ENCODE measurements around the gene ARHGAP29. TPM values are rescaled to one million over a fixed set of nuclear protein-coding genes. Genes with fewer than 3 reads are reported as not detected.

ARHGAP29 gene
- total and polyA plus RNA-seq, 2 of the 8 experiments (the other 6 are each of a cell fraction or from before 2014, with no cell fraction given) = 0.57 to 3.2 TPM

DNA sequence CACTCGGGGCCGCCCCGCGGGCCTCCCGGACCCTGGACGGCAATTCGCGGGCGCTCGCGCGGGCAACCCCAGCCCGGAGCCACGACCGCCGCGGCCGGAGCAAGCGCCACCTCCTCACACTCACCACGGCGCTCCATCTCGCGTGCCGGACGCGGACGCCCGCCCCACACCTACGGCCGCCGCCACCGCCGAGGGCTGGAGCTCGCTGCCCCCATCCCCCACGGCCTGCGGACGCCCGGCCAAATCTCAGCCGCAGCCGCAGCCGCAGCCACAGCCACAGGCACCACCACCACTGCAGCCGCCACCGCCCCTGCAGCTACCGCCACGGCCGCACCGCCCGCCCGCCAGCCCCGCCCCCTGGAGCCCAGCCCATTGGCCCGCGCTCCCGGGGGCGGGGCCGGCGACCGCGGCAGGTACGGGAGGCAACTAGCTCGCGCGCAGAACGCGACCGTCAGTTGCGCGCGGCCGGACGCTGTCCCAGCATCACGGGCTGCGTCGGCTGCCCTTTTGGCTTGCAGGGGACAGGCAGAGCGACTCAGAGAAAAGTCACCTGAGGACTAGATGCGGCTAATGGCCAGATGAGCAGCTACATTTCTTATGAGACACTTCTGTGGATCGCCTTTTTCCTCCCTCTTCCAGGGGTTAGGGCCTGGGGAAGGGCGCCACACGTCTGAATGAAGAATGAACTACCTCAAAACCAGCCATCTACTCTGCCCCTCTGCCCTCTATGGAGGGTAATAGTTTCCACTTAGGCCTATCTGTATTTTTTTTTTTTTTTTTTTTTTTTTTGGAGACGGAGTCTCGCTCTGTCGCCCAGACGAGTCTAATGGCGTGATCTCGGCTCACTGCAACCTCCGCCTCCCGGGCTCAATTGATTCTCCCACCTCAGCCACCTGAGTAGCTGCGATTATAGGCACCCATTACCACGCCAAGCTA lies at the start of gene ARHGAP29 (continued):
- TF ChIP-seq, protein P1, sequence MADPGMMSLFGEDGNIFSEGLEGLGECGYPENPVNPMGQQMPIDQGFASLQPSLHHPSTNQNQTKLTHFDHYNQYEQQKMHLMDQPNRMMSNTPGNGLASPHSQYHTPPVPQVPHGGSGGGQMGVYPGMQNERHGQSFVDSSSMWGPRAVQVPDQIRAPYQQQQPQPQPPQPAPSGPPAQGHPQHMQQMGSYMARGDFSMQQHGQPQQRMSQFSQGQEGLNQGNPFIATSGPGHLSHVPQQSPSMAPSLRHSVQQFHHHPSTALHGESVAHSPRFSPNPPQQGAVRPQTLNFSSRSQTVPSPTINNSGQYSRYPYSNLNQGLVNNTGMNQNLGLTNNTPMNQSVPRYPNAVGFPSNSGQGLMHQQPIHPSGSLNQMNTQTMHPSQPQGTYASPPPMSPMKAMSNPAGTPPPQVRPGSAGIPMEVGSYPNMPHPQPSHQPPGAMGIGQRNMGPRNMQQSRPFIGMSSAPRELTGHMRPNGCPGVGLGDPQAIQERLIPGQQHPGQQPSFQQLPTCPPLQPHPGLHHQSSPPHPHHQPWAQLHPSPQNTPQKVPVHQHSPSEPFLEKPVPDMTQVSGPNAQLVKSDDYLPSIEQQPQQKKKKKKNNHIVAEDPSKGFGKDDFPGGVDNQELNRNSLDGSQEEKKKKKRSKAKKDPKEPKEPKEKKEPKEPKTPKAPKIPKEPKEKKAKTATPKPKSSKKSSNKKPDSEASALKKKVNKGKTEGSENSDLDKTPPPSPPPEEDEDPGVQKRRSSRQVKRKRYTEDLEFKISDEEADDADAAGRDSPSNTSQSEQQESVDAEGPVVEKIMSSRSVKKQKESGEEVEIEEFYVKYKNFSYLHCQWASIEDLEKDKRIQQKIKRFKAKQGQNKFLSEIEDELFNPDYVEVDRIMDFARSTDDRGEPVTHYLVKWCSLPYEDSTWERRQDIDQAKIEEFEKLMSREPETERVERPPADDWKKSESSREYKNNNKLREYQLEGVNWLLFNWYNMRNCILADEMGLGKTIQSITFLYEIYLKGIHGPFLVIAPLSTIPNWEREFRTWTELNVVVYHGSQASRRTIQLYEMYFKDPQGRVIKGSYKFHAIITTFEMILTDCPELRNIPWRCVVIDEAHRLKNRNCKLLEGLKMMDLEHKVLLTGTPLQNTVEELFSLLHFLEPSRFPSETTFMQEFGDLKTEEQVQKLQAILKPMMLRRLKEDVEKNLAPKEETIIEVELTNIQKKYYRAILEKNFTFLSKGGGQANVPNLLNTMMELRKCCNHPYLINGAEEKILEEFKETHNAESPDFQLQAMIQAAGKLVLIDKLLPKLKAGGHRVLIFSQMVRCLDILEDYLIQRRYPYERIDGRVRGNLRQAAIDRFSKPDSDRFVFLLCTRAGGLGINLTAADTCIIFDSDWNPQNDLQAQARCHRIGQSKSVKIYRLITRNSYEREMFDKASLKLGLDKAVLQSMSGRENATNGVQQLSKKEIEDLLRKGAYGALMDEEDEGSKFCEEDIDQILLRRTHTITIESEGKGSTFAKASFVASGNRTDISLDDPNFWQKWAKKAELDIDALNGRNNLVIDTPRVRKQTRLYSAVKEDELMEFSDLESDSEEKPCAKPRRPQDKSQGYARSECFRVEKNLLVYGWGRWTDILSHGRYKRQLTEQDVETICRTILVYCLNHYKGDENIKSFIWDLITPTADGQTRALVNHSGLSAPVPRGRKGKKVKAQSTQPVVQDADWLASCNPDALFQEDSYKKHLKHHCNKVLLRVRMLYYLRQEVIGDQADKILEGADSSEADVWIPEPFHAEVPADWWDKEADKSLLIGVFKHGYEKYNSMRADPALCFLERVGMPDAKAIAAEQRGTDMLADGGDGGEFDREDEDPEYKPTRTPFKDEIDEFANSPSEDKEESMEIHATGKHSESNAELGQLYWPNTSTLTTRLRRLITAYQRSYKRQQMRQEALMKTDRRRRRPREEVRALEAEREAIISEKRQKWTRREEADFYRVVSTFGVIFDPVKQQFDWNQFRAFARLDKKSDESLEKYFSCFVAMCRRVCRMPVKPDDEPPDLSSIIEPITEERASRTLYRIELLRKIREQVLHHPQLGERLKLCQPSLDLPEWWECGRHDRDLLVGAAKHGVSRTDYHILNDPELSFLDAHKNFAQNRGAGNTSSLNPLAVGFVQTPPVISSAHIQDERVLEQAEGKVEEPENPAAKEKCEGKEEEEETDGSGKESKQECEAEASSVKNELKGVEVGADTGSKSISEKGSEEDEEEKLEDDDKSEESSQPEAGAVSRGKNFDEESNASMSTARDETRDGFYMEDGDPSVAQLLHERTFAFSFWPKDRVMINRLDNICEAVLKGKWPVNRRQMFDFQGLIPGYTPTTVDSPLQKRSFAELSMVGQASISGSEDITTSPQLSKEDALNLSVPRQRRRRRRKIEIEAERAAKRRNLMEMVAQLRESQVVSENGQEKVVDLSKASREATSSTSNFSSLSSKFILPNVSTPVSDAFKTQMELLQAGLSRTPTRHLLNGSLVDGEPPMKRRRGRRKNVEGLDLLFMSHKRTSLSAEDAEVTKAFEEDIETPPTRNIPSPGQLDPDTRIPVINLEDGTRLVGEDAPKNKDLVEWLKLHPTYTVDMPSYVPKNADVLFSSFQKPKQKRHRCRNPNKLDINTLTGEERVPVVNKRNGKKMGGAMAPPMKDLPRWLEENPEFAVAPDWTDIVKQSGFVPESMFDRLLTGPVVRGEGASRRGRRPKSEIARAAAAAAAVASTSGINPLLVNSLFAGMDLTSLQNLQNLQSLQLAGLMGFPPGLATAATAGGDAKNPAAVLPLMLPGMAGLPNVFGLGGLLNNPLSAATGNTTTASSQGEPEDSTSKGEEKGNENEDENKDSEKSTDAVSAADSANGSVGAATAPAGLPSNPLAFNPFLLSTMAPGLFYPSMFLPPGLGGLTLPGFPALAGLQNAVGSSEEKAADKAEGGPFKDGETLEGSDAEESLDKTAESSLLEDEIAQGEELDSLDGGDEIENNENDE (IDR thresholded peaks at IDR 0.05; ENCODE audit: insufficient replicate concordance, low read length) = no peak
- TF ChIP-seq SIX5 (IDR thresholded peaks at IDR 0.05; ENCODE audit: low read depth, low read length) = no peak
- no peak for TF ChIP-seq TEAD4 (IDR thresholded peaks at IDR 0.05; ENCODE audit: low read depth, low read length)
- no peak for TF ChIP-seq SP4 (IDR thresholded peaks at IDR 0.05; ENCODE audit: low read length)
- no peak for TF ChIP-seq RNF2 (IDR thresholded peaks at IDR 0.05; ENCODE audit: borderline replicate concordance, low read depth, low read length, missing control alignments, poor library complexity, severe bottlenecking)
- TF ChIP-seq, protein P2, sequence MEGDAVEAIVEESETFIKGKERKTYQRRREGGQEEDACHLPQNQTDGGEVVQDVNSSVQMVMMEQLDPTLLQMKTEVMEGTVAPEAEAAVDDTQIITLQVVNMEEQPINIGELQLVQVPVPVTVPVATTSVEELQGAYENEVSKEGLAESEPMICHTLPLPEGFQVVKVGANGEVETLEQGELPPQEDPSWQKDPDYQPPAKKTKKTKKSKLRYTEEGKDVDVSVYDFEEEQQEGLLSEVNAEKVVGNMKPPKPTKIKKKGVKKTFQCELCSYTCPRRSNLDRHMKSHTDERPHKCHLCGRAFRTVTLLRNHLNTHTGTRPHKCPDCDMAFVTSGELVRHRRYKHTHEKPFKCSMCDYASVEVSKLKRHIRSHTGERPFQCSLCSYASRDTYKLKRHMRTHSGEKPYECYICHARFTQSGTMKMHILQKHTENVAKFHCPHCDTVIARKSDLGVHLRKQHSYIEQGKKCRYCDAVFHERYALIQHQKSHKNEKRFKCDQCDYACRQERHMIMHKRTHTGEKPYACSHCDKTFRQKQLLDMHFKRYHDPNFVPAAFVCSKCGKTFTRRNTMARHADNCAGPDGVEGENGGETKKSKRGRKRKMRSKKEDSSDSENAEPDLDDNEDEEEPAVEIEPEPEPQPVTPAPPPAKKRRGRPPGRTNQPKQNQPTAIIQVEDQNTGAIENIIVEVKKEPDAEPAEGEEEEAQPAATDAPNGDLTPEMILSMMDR (IDR thresholded peaks at IDR 0.05; ENCODE audit: control extremely low read depth in 1 of 3, insufficient read depth in 1 of 3, low read depth in 1 of 3, low read length in 3 of 3) = peak in 1 of 3 experiments; percentile 11; a peak in 2 of 4 replicates
